HT-29 (cell line): ENCODE results near the gene SYNJ2. TPM values are rescaled to one million over a fixed set of nuclear protein-coding genes. Genes with fewer than 3 reads are reported as not detected.
A peak's percentile ranks its signal among the peaks of the same experiment; 100 is the strongest.

ENCODE experiments used
- DNase-seq: peaks from one replicate; pipeline ENCODE4 v3.0.0-alpha.2; 2015; ENCODE audit warnings: low spot score
- total RNA-seq: library from RNA; depleted of rRNA; stranded (reverse); fragments of >200 nt; shearing (Covaris generic); gene quantifications from 2 replicates; pipeline ENCODE4 v1.2.3, GENCODE V29; 2014

SYNJ2 gene
- total RNA-seq, 1 experiment from 2014 or later: 27.5 TPM

DNA sequence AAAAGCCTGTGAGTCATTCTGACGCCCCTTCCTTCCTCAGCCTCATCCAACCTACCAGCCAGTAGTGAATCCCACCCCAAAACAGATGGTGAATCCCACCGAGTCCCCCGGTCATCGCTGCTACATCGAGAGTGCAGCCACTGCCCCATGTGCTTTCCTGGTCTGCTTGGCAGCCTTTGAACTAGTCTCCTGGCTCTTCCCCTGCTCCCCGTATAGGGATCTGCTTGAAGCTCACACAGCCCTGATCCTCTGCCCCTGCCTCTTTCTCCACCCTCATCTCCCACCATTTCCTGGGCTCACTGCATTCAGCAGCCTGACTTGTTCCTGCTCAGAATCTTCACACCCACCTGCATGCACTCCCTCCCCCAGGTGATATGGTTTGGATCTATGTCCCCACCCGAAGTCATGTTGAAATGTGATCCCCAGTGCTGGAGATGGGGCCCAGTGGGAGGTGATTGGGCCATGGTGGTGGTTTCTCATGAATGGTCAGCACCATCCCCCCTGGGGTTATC, 14.6 kb downstream of the SYNJ2 start:
- DNase-seq: no peak

DNA sequence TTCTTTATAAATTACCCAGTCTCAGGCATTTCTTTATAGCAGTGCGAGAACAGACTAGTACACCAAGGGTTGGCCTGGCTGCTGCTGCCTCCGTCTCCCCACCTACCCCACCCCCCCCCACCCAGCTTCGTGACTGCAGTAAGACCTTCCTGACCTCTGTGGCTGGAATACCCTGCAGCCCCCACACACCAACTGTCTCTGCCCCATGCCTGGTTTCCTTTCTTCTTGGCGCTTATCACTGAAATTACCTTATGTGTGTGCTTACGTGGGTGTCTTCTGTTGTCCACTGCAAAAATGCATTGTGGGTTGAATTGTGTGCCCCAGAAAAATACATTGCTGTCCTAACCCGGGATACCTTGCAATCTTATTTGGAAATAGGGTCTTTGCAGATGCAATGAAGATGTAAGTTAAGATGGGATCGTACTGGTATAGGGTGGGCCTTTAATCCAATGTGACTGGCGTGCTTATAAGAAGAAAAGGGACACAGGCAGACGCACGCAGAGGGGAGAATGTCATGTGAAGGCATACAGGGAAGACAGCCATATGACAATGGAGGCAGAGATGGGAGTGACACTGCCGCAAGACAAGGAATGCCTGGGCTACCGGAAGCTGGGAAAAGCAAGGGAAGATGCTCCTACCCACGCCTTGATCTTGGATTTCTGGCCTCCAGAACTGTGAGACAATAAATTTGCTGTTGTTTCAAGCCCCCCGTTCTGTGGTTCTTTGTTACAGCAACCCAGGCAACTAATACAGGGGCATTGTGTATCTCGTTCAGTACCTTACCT, 15.4 kb downstream of the SYNJ2 start:
- DNase-seq: no peak

DNA sequence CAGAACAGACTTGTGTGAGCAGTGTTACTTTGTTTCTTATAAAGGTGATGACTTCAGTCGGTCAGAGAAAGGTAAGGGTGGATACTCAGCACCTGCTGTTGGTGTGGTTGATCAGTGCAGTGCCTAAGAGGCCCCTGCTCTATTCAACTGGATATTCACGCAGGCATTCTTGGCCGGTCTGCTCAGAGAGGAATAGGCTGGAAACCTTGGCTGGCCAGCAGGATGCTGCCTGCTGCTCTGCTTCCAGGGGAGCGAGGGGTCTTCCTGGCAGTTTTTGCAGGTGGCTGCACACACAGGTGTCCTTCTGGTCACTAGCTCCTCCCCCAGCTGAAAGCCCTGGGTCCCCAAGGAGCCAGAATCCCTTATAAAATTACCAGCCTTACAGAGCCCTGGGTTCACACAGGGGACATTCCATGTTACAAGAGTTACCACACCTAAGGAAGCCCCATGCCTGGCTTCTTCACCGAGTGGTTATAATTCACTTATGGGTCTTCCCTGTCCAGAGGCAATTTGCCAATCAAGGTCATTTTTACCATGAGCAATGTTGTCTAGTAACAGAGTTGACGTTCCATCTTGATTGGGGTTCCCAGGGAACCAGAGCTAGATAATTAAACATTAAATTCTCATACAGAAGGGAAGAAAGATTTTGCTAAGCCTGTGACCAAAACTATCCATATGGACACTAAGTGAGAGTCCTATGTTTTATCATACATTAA, 16.4 kb downstream of the SYNJ2 start:
- DNase-seq: no peak

DNA sequence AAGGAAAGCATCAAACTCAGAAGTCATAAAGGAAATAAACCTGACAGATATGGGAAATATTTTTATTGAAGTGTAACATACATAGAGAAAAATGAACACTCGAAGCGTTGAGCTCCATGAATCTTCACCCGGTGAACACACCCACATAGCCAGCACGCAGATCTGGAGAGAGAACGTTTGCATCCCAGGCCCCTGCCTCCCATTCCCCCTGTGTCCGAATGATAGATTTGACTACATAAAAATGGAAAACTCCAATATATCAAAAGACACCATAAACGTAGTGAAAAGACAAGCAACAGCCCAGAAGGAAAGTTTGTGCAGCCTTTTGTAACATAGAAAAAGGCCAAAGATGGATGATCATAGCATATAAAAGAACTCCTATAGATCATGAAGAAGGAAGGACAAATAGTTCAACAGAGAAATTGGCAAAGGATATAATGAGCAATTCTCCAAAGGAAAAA, 17.1 kb downstream of the SYNJ2 start:
- DNase-seq: no peak

DNA sequence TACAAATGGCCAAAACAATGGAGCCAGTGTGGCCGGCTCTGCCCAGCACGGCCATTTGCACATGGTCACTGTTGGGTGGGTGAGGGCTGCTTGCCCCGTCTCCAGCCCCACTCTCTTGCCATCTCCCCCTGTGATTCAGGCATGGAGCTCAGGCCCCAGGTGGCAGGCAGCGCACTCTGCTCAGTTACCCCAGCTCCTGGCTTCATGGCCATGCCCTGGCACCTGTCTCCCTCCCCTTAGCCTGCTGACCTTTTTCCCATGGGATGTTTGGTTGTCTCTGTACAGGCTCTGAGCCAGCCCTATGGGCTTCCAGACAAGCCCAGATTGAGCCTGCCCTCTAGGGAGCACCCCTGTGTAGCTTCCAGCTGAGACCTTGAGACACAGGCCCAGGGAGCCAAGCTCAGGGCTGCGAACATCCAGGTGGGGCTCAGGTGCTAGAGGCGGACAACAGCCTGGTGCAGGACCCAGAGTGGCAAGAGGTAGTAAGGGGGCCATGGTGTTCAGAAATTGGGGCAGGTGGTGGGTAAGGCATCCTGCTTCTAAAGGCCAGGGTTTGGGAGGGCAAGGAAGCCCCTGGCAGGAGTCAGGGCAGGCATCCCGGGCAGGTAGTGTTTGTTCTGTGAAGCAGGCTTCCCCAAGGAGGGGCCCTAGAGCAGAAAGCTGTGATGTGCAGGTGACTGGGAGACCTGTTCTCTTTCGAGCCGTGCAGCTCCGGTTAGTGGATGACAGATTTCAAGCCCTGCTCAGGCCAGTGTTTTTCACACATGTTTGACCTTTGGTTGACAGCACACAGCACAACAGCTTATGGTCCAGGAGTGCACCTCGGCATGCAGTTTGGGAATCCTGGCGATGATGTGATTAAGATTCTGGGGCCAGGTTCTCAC, 17.7 kb downstream of the SYNJ2 start:
- no peak for DNase-seq

DNA sequence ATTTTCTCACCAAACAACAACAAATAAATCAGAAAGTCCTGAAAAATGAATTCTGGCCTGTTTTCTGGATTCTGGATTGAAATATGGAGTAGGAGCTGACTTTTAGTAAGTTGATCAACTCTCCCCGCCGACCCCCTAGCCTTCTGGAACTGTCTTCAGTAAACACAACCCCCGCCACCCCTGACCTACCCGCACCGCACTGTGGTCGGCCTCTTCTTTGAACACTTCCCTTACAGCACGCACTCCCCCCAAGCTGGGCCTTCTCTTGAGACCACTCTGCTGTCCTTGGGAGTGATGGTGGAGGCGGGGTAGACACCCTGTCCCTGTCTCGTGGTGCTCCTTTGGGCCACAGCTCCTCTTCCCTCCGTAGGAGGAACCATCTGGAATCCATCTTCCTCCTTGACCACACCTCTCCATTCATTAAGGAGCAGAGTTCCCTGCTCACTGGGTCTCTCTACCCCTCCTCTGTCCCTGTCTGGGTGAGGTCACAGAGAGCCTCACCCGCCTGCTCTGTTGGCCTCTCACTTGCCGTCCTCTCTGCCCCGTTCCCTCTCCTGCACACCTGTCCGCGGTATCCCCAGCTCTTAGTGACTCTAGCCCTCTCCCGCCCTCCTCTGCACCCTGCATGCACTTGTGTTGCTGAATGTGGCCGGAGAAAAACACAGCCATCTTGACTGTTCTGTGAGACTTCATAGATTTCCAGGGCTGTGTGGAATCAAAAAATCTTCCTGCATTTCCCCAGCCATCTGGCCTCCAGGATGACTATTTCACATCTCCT, 19.1 kb downstream of the SYNJ2 start:
- DNase-seq: no peak

DNA sequence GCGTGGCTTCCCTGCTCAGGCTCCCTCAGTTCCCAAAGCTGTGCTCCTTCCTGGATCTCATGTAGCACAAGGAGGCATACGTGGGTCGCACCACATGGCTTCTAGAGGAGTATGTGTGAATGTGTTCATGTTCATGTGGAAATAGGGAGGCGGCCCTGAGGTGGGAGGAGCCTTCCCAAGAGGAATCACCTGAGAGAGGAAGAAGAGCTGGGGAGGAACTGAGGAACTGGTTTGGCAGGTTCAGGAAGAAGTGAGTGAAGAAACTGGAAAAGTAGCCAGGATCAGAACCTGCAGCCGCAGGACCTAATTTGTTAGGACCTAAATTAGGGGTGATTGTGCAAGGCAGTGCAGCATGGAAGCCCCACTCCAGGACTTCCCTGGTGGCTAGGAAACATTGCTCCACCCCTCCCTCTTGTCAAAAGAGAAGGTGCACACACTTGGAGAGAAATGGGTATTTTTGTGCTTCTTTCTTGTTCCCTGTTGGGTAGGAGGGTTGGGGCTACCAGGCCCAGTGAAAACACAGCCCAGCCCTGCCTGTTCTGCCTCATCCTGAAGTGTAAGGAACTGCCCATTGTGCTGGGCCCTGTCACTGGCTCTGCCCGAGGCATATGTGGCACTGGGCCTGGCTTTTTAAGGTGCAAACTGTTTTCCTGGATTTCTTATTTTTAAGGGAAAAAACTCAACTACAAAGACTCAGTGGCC, 20.7 kb downstream of the SYNJ2 start:
- DNase-seq: peak; percentile 90

DNA sequence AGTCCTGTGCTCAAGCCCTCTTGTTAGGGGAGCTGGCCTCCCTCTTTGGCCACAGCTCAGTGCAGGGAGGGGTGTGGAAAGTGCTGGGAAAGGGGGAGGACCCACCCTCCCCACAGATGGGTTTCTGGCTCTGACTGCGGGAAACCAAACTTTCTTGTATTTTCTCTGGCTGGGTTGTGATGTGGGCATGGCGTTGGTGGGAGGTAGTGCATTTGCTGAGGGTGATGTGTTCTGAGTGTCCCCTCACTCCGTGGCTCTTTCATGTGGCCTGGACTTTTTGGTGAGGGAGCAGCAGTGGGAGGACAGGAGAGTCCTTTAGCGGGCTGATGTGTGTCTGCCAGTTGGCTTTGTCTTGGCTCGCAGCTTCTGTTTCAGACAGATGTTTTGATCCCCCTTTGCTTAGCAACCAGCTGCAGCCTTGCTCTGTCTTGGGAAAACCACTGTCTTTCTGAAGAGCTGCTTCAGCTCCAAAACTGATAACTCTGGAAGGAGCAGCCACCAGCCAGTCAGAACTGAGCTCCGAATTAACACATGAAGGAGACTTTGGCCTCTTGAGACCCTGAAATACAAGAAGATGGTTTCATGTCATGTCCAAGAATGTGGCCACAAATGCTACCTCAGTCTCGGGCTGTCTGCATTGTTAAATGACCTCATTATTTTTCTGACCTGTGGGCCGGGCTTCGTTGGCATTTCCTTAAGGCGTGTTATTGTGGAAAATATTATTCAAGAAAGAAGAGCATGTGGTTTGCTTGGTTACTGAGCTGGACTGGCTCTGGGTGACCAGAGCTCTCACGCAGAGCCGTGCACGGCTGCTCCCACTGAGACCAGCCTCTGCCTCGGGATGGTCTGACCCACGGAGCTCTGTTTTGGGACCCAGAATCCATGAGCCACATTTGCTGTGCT, 21.5 kb downstream of the SYNJ2 start:
- peak; percentile 82 for DNase-seq

DNA sequence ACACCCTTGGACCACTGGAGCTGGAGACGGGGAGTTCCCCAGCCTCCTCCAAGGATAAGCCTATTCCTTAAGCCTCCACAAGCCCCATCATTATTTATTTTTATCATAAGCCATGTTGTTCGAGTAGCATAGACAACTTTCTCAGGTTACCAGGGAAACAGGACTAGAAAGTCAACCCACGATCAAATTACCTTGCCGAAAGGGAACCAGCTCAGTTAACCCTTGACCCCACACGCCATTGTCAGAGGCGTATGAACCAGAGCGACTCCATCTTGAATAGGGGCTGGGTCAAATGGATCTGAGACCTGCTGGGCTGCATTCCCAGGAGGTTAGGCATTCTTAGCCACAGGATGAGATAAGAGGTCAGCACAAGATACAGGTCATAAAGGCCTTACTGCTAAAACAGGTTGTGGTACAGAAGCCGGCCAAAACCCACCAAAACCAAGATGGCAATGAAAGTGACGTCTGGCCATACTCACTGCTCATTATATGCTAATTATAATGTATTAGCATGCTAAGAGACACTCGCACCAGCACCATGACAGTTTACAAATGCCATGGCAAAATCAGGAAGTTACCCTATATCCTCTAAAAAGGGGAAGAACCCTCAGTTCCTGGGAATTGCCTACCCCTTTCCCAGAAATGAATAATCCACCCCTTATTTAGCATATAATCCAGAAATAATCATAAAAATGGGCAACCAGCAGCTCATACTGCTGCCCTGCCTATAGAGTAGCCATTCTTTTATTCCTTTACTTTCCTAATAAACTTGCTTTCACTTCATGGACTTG, 22.4 kb downstream of the SYNJ2 start:
- no peak for DNase-seq

DNA sequence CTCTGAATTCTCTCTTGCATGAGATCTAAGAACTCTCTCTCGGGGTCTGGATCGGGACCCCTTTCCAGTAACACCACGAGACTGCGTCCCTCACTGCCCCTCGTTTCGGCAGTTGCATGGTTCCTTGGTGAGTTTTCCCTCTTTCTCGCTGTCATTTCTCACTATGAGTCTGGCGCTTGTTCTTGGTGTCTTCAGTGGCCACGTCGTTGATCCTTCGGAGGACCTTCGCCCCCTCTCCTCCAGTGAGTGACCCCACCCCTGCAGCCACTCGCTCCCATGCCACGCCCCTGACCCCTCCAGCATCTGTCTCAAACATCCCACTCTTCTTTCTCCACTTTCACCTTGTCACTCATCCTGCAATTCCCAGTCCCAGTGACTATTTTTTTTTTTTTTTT, 23.0 kb downstream of the SYNJ2 start:
- DNase-seq: no peak

DNA sequence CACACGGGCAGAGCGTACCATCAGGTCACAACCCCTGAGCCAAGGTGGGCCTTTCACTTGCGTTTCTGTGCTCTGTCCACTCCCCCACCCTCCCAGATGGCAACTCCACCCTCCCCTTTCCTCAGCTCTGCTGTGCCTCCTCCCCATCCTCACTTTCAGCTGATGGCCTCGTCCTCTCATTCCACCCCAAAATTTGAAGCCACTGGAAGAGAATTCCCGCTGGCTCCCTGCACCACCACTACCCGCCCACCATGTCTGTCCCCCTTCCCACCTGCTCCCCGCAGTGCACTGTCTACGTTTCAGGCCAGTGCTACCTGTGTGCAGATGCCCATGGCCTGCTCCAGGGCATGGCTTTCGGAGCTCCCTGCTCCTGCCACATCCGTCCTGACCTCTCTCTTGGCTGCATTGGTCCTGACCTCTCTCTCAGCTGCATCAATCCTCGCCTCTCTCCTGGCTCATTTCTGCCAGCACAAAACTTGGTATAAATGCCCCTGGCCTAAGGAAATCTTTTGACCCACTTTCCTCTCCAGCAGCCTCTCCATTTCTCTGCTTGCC, 24.0 kb downstream of the SYNJ2 start:
- no peak for DNase-seq

DNA sequence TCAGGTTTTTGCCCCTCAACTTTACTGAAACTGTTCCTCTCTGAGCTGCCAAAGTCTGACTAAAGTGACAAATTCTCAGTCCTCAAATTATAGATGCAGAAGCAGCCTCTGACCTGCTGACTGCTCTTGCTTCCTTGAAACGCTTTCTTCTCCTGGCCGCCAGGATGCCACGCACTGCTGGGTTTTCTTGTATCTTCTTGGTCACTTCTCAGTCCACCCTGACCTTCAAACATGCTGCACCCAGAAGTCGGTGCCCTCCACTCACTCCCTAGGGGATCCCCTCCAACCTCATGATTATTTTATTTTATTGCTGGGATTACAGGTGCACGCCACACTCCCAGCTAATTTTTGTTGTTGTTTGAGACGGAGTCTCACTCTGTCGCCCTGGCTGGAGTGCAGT, 24.7 kb downstream of the SYNJ2 start:
- no peak for DNase-seq

DNA sequence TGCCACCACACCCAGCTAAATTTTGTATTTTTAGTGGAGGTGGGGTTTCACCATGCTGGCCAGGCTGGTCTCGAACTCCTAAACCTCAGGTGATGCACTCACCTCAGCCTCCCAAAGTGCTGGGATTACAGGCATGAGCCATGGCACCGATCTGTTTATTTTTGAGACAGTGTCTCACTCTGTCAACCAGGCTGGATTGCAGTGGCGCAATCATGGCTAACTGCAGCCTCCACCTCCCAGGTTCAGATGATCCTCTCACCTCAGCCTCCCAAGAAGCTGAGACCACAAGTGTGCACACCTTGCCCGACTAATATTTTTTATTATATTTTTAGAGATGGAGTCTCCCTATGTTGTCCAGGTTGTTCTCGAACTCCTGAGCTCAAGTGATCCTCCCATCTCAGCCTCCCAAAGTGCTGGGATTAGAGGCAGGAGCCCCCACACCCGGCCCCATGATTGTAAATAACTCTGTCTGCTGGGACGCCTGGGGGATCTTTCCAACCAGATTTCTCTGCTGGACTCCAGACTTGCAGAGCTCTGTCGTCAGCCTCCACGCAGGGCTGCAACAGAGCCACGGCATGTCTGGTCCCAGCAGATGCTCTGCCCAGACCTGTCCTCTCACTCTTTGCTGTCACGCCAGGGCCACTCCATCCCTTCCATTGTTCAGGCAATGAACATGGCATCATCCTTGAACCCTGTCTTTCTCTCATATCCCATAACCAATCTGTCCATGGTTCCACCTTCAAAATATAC, 25.3 kb downstream of the SYNJ2 start:
- no peak for DNase-seq

DNA sequence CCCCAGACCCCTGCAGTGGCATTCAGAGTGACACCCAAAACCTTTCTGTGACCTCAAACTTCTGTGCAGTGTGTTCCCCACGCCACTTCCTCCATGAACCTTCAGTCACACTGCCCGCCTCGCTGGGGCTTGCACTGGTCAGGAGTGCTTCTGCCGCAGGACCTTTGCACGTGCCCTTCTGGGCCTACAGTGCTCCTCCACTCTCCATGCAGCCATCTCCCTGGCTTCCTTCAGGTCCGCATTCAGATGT, 27.1 kb downstream of the SYNJ2 start:
- no peak for DNase-seq

DNA sequence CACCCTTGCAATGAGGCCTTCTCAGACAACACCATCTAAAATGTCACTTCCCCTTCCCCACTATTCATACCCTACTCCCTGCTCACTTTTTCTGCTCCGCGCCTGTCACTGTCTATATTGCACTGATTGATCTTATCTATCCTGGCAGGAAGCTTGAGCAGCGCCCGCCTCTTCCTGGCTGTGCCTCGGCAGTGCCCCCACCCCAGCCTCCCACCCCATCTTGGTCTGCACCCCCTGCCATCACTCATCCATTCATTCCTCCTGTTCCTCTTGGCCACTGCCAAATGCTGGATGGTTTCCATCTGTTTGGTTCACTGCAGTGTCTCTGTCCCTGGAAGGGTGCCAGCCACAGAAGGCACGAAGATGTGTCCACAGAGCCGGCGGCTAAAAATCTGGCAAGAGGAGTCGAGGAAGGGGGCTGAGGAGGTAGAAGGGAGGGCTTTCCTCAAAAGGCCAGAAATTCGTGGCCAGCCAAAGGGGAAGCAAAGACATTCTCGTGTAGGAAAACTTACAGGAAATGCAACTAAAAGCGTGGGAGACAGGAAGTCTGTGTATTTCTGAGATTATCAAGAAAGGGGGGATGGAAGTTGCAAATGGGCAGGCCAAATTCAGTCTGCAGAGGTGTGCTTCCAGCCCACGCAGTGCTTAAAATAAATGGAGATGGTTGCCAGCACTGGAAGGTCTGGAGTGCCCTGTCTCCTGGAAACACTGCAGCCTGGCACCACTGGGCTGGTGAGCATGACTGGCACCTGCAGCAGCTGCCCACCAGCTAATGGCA, 27.6 kb downstream of the SYNJ2 start:
- no peak for DNase-seq

DNA sequence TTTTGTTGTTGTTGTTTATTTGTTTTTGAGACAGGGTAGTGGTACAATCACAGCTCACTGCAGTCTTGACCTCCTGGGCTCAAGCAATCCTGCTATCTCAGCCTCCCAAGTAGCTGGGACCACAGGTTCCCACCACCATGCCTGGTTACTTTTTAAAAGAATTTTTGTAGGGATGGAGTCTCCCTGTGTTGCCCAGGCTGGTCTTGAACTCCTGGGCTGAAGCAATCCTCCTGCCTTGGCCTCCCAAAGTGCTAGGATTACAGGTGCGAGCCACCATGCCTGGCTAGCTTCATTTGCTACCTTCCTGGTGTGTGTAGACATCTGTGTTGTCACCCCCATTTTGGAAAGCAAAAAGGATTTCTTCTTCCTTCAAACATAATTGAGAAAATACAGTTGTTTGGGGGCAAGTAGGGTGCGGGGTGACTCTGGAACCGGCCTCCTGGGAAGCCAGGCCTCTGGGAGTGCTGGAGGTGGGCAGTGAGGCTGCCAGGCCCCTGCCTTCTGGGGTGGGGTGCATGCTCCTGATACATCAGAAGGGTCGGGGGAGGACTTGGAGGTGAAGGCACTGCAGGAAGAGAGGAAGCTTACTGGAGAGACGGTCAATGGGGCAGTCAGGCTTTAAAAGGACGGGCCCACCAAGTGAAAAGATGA, 28.4 kb downstream of the SYNJ2 start:
- no peak for DNase-seq
